BE2C (cell line): ENCODE measurements around the gene BAZ2B.

Experiments used
- DNase-seq: peaks from one replicate; pipeline ENCODE4 v3.0.0-alpha.2; 2020
- H3K27me3 ChIP-seq: fragments of 250-450 bp; sonication (Bioruptor Pico); 2 replicates; pipeline ENCODE4 v1.5.1; 2020; ENCODE audit warnings: mild to moderate bottlenecking
- H3K36me3 ChIP-seq: fragments of 250-450 bp; sonication (Bioruptor Pico); 2 replicates; pipeline ENCODE4 v1.5.1; 2020; ENCODE audit warnings: mild to moderate bottlenecking
- H3K4me1 ChIP-seq: fragments of 250-450 bp; sonication (Bioruptor Pico); 2 replicates; pipeline ENCODE4 v1.5.1; 2020
- H3K4me3 ChIP-seq: 2 replicates; pipeline ENCODE4 v1.5.1; 2011; ENCODE audit warnings: low read depth, low read length
- H3K9me3 ChIP-seq: fragments of 250-450 bp; sonication (Bioruptor Pico); 2 replicates; pipeline ENCODE4 v1.5.1; 2020
- CTCF ChIP-seq: IDR thresholded peaks from 2 replicates; pipeline ENCODE4 v1.5.1; 2012; ENCODE audit warnings: mild to moderate bottlenecking, low read depth, low read length

BAZ2B gene

GRCh38 chr2:159608108-159608507 lies 8.2 kb downstream of the BAZ2B start:
- no peak for TF ChIP-seq CTCF
- H3K27me3 ChIP-seq: no peaks in the 10 kb centered on the region
- DNase-seq: no peak
- peaks cover 3% of the 10 kb centered on the region; the same call in 1 of the 2 replicates for H3K4me1 ChIP-seq
- H3K9me3 ChIP-seq: no peaks in the 10 kb centered on the region
- no peak overlapping the region for H3K4me3 ChIP-seq
- H3K36me3 ChIP-seq: no peaks in the 10 kb centered on the region

- no peak for TF ChIP-seq CTCF
Observed at GRCh38 chr2:159606287-159606686, 10.1 kb downstream of the BAZ2B start.

GRCh38 chr2:159605441-159606178 lies 10.7 kb downstream of the BAZ2B start:
- Histone ChIP-seq H3K4me3 (no peak overlapping the region), H3K9me3 (no peaks in the 10 kb centered on the region), H3K4me1 (peaks cover 3% of the 10 kb centered on the region; the same call in 1 of the 2 replicates), H3K36me3 (no peaks in the 10 kb centered on the region), H3K27me3 (no peaks in the 10 kb centered on the region)
- no peak for TF ChIP-seq CTCF
- DNase-seq: no peak

More at GRCh38 chr2:159606287-159606686, 10.1 kb downstream of the BAZ2B start:
- no peaks in the 10 kb centered on the region for H3K36me3 ChIP-seq
- no peaks in the 10 kb centered on the region for H3K27me3 ChIP-seq
- no peak for DNase-seq
- H3K4me3 ChIP-seq: no peak overlapping the region
- peaks cover 3% of the 10 kb centered on the region; the same call in 1 of the 2 replicates for H3K4me1 ChIP-seq
- no peaks in the 10 kb centered on the region for H3K9me3 ChIP-seq

GRCh38 chr2:159604159-159604558 lies 12.2 kb downstream of the BAZ2B start:
- Histone ChIP-seq H3K36me3 (no peaks in the 10 kb centered on the region), H3K4me3 (no peak overlapping the region), H3K4me1 (no peaks in the 10 kb centered on the region), H3K27me3 (no peaks in the 10 kb centered on the region), H3K9me3 (no peaks in the 10 kb centered on the region)
- no peak for DNase-seq
- no peak for TF ChIP-seq CTCF

- no peaks in the 10 kb centered on the region for H3K27me3 ChIP-seq
- H3K4me3 ChIP-seq: no peak overlapping the region
- H3K36me3 ChIP-seq: no peaks in the 10 kb centered on the region
- H3K9me3 ChIP-seq: no peaks in the 10 kb centered on the region
- no peak for DNase-seq
- TF ChIP-seq CTCF: no peak
- no peaks in the 10 kb centered on the region for H3K4me1 ChIP-seq
Observed at GRCh38 chr2:159600752-159601151, 15.6 kb downstream of the BAZ2B start.

GRCh38 chr2:159595410-159596046 lies 20.8 kb downstream of the BAZ2B start:
- Histone ChIP-seq H3K27me3 (no peaks in the 10 kb centered on the region), H3K4me1 (no peaks in the 10 kb centered on the region), H3K9me3 (no peaks in the 10 kb centered on the region), H3K36me3 (no peaks in the 10 kb centered on the region), H3K4me3 (no peak overlapping the region)
- DNase-seq: no peak
- TF ChIP-seq CTCF: no peak
